ENCODE results near the gene LCN2. TPM values are rescaled to one million over a fixed set of nuclear protein-coding genes. Genes with fewer than 3 reads are reported as not detected.

LCN2 gene
- total RNA-seq, 2 donors from 2014 or later: 0.67 to 0.69 TPM

DNA sequence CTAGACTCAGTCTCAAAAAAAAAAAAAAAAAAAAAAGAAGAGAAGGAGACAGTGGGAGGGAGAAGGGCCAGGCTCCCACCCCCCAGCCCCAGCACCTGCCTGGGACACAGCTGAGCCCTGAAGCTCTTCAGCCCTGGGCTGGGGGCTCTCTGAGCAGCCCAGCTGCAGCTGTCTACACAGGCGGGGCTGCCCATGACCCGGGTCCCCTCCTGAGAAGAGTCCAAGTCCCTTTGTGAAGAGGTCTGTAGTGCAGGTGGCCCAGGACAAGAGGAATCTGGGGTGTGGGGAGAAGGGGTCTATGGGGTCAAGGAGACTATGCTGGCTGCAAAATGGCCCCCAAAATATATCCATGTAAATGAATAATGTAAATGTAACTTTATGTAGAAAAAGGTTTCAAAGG lies 6.7 kb upstream of the LCN2 start:
- intact Hi-C loops (cut with DNase I): no loop called here
- no peak for DNase-seq (ENCODE audit: low spot score)

DNA sequence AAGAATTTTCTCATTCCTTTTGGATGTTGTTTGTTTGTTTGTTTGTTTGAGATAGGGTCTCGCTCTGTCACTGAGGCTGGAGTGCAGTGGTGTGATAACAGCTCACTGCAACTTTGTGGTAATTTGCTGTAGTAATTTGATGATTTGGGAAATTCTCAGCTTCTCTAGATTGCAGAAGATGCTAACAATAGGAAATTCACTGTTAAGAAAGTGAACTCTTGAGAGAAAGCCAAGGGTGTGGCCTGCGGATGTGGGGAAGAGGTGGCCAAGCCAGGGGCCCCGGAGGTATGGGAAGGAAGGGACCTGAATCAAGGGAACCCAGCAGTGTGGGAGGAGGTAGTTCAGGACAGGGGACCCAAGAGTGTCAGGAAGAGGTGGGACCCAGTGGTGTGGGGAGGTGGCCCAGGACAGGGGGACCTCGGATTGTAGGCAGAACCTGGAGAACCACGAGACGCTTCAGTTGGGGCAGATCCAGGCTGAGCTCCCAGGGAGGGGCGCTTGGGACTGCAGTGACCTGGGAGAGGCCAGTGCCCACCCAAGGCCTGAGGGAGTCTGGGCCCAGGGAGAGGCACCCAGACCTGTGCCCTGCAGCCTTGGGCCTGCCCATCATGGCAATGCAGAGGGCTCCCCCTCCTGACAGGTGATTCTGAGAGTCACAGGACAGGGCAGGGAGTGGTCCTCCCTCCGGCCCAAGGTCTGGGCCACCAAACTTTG lies 5.6 kb upstream of the LCN2 start:
- intact Hi-C loops (cut with DNase I): no loop called here
- DNase-seq (ENCODE audit: low spot score): peak; percentile 62

DNA sequence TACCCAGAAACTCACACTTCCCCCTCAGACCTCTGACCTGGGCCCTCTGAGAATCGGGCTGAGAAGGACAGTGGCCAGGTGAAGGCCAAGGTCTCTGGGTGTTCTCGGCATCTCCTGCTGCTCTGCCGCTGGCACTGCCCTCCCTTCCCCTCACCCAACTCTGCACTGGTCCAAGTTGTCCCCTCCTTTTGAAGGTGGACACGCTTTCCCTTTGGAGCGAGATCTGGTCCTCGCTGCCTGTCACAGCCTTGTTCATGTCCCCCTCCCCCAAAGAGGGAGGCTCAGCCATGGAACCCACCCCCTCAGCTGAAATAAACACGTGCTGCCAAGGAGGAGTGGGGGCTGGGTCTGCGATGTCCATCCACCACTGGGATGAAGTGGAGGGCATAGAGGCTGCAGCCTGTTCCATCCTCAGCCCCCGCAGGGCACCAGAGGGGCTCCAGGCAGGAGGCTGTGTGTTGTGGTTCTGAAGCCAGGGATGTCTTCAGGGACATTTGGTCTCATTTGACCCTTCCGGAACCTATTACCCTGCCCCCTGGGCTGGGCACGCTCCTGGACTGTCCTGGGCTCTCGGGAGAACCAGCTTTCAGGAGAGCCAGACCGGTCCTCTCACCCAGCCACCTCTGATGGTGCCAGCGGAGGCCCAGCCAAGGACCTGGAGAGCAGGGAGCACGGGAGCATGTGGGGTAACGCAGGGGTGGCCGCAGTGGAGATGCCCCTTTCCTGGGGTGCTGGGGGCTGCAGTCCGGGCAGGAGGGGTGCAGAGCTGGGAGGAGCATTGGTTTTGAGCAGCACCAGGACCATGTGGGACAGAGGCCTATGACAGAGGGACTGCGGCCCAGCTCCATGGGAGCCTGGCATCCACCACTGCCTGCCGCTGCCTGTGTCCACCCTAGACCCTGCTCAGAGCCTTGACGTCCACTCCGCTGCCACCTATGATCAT lies 4.7 kb upstream of the LCN2 start:
- peak; percentile 59 for DNase-seq (ENCODE audit: low spot score)
- intact Hi-C loops (cut with DNase I): no loop called here

DNA sequence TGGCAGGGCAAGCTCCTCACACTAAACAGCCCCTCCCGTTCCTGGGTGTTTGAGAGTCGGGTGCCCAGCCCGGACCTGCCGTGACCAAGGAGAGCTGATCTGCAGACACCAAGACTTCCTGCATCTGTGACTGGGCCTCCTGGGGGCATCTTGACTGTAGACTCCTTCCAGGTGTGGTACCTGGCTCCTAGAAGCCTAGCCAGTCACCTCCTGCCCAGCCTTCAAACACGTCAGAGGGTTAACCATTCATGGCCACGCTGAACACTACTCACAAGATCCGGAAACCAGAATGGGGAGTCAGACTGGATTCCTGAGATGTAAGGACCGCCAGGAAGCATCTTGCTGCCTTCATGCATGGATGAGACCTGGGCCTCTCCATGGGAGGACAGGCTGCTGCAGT lies 3.7 kb upstream of the LCN2 start:
- intact Hi-C loops (cut with DNase I): no loop called here
- no peak for DNase-seq (ENCODE audit: low spot score)

DNA sequence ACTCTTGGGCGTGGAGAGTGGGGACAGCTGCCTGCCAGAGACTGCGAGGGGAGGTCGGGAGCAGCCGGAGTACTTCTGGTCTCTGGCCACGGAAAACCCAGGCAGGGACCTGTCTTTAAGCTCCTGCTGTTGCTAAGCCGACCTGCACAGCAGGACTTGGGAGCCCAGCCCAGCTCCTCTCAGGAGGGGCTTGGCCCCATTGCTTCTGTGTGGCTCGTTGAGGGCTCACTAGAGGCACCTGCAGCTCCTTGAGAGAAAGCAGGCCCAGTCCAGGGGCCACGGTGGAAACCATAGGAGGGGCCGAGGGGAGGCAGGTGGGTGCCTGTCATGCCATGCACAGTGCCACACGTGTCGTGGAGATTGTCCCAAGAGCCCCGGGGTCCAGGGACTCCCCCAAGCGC lies 3.3 kb upstream of the LCN2 start:
- intact Hi-C loops (cut with DNase I): no loop called here
- DNase-seq (ENCODE audit: low spot score): peak; percentile 53

DNA sequence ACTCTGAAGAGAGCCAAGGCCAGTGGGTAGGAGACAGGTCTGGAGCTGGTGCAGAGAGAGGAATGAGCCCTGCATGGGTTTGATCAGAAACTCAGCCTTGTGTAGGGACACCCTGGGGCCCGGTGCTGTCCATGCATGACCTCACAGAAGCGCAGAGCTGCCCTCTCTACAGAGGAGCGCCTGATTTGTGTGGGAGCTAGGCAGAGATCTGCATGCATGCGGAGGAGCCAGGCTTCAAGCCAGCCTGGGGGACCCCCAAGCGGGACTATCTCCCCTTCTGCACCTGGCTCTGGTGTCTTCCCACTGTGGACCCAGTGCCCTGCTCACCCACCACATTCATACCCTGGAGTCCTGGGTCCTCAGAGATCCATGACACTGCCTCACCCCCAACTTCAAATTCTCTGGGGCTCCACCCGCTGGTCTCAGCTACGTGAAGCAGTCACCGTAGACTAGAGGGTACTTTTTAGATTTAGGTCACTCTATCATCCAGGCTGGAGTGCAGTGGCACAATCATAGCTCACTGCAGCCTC lies 2.6 kb upstream of the LCN2 start:
- intact Hi-C loops (cut with DNase I): no loop called here
- peak; percentile 46 for DNase-seq (ENCODE audit: low spot score)

DNA sequence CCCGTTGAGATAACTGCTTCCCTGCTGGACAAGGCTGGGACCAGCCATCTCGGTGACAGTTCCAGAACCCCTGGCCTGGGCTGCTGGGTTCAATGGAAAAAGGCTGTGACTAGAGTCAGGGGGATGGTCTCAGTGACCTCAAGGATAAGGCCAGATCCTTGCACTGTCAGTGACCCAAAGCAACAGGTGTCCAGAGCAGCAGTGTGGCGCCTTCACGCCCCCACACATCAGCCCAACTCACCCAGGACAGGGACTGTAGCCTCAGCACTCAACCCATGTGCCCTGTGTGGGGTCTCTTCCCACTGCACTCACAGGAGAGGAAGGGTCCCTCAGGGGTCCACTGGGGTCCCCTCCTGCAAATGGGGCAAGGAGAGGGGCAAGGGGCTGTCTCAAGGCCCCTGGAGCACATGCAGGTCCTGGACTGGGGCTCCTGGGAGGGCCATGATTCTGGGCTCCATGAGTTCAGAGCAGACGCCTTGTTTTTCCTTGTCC lies 698 bp upstream of the LCN2 start:
- peak; percentile 80 for DNase-seq (ENCODE audit: low spot score)
- intact Hi-C loops (cut with DNase I): no loop called here

DNA sequence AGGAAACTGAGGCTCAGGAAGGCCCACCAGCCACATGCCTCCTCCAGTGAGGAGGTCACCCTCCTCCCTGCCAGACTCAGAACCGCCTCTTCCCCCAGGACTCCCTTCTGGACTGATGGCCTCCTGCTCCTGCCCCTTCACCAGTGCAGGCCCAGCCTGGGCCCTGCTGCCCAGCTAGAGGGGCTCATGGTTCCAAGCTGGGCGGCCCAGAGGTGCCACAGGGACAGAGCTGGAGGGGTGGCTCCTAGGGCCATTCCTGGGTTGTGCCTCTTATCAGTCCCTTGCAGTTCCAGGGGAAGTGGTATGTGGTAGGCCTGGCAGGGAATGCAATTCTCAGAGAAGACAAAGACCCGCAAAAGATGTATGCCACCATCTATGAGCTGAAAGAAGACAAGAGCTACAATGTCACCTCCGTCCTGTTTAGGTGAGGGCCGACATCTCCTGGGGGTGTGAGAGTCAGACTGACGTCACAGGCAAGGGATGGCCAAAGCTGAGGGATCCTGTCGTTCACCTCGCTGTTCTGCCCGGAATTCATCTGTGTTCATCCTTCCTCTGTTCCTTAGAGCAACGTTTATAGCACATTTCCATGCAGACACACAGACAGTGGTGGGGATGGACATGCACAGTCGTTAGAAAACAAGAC lies 819 bp downstream of the LCN2 start:
- intact Hi-C loops (cut with DNase I): no loop called here
- DNase-seq (ENCODE audit: low spot score): peak; percentile 62

DNA sequence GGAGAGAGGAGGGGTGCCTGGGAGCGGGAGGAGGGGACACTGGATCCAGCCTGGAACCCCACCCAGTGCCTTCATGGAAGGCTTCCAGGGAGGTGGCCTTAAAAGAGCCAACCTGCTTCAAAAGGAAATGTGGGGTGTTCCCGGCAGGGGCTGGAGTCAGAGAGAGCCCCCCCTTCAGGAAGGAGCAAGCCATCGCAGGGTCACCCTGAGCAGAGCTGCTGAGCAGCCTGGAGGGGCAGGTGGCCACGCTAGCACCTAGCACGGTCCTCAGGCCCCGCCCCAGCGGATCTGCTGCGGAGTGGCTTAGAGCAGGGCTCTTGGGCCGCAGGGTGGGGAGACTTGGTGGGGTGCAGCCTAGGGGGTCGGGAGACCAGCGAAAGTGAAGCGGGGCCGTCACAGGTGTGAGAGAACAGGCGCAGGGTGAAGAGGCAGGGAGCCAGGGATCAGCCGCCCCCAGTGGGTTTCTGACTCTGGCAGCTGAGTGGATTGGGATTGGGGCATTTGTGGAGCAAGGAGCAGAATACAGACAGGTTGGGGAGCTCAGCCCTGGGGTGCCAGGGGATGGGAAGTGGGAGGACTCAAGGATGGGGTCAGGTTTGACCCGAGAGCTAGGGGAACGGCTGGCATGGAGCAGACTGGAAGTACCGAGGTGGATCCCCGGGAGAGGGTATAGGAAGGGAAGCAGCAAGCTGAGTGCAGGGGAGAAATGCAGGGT lies 1.5 kb downstream of the LCN2 start:
- intact Hi-C loops (cut with DNase I): no loop called here
- DNase-seq (ENCODE audit: low spot score): peak; percentile 77

DNA sequence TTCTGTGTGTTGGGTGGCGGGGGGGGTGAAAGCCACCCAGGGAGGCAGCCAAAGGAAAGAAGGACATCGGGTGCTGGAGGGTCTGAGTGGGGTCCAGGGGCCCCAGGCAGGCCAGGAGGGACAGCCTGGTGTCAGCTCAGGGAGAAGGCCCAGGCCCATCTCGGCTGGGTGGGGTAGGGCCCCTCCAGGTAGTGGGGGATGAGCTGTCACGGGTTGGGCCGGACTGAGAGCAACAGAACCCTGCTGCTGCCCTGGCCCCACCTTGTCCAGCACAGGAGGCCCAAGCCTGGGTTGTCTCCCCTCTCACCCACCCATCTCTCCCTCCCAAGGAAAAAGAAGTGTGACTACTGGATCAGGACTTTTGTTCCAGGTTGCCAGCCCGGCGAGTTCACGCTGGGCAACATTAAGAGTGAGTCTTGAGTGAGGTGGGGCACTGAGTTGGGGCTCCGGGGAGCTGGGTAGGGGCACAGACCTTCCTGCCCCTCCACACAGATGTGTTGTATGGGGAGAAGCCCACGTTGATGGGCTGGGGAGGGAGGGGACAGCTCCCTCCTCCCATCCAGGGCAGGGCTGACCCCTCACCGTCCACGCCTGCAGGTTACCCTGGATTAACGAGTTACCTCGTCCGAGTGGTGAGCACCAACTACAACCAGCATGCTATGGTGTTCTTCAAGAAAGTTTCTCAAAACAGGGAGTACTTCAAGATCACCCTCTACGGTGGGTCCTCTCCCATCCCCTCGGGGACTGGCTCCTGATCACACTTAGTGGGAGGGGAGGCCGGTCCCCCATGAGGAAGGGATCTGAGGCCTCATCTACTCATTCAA lies 2.3 kb downstream of the LCN2 start:
- DNase-seq (ENCODE audit: low spot score): peak; percentile 68
- intact Hi-C loops (cut with DNase I): no loop called here

DNA sequence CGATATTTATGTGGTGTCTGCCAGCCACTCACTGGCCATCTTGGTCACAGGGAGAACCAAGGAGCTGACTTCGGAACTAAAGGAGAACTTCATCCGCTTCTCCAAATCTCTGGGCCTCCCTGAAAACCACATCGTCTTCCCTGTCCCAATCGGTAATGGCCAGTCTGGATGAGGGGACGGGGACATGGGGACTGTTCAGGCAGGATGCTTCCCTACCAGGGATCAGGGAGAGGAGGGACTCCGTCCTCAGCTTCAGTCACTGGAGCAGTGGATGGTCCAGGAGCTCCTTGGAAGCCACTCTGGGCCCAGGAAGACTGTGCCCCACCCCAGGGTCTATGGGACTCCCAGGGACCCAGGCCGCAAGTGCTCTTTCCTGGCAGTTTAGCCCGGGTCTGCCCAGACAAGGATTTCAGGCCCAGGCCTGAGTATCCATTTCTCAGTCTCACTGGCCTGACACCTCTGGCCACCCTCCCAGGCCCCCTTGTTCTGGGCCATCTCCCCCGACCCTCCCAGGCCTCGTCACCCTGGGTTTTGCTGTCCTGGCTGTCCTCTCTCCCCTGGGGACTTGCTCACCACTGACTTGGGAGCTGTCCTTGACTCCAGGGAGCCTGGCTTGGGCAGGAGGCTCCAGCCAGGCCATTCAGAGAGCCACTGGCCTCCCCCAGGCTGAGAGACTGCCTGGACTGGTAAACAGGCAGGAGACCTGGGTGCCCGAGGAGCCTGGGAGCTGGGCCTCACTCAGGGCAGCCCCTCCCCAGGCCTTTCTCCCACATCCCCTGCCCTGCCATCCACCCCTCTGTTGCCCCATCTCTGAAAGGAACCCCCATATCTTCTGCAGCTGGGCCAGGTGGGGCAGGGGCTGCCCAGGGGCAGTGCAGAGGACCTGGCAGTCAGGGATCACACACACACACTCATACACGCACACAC lies 3.1 kb downstream of the LCN2 start:
- intact Hi-C loops (cut with DNase I): no loop called here
- DNase-seq (ENCODE audit: low spot score): peak; percentile 56

DNA sequence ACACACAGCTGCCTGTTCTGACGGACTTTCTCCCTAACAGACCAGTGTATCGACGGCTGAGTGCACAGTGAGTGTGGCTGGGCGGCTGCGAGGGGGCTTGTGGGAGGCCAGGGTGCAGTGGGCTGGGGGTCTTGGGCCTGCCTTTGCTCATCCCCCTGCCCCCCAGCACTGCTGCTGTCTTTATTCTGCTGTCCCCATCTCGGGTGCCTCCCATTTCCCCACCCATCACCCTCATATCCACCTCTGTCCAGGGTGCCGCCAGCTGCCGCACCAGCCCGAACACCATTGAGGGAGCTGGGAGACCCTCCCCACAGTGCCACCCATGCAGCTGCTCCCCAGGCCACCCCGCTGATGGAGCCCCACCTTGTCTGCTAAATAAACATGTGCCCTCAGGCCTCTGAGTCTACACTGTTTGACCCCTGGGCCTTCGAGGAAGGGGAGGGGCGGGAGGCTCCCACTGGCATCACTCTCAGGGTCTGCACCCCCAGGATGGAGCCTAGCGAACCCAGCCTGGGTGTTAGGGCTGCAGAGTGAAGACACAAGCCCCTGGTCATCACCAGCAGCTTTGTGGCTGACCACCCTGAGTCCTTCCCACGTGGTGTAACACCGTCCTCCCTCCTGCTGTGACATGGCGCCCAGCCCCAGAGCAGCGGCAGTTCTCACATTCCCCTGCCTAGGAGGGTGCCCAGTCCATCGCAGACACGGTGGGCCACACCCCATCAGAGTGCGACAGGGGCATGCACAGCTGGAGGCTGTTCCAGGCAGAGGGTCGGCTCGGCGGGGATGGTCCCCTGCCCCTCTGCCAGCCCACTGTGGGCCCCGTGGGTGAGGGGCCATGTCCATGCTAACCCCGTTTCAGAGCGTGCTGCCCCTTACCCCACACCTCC lies 4.0 kb downstream of the LCN2 start:
- peak; percentile 40 for DNase-seq (ENCODE audit: low spot score)
- intact Hi-C loops (cut with DNase I): no loop called here

DNA sequence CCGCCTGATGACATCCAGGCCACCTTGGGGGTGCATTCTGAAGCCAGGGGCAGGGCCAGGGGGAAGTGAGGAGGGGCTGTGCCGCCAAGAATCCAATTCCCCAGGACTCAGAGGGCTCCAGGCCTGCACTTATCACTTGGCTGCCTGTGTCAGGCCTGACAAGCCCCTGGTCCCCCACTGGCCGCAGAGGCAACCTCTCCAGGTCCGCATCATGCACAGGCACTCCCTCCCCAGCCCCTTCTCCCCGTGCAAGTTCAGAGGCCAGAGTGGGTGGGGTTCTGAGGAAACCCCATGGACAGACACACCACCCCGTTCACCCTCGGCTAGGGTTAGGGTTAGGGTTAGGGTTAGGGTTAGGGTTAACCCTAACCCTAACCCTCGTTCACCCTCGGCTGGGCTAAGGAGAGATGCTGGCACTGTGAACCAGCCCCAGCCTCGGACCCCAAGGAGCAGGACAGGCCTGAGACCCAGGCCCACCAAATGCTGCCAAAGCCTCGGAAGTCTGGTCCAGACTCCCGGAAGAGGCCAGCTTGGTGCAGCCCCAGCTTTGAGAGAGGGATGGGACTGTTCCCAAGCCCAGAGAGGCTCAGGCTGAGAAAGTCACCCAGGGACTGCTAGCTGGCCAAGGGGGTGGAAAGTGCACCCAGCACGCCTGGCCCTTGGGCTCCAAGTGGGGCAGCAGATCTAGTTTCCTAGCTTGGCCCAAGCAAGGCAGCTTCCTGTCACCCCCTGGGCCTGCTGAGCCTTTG lies 4.9 kb downstream of the LCN2 start:
- intact Hi-C loops (cut with DNase I): no loop called here
- peak; percentile 75 for DNase-seq (ENCODE audit: low spot score)

DNA sequence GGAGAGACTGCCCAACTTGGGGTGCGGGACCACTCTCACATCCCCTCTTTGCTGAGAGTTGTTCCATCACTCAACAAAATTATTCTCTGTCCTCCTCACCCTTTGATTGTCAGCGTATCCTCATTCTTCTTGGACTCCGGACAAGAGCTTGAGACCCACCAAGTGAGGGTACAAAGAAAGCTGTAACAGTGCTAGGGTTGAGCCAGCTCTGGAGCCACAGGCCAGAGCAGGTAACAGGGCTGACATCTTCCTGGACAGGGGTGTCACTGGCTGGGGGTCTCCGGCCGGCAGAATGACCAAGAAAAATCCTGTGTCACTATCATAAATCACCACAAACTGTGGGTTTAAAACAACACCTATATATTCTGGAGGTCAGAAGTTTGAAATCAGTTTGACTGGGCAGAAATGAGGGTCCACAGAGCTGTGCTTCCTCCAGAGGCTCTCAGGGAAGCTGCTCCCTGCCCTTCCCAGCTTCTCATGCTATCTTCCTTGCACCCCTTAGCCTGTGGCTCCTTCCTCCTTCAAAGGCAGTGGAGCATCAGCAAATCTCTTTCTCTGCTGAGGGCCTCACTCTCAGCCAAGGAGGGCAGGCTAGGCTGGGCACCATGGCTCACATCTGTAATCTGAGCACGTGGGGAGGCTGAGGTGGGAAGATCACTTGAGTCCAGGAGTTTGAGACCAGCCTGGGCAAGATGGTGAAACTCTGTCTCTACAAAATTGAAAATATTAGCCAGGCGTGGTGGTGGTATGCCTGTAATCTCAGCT lies 6.7 kb downstream of the LCN2 start:
- peak; percentile 60 for DNase-seq (ENCODE audit: low spot score)
- intact Hi-C loops (cut with DNase I): no loop called here

DNA sequence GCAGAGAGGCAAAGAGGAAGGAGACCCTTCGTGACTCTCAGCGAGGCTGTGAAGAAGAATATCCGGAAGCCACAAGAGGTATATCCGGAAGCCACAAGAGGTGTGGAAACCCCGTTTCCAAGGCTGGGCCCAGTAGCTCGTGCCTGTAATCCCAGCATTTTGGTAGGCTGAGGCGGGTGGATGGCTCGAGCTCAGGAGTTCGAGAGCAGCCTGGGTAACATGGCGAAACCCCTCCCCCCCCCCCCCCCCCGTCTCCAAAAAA lies 10.2 kb downstream of the LCN2 start:
- no peak for DNase-seq (ENCODE audit: low spot score)
- intact Hi-C loops (cut with DNase I): no loop called here

Data from posterior vena cava (tissue), 2 donors.